ENCODE results near the gene PCDHB6. TPM values are rescaled to one million over a fixed set of nuclear protein-coding genes. Genes with fewer than 3 reads are reported as not detected.
A peak's percentile ranks its signal among the peaks of the same experiment; 100 is the strongest.
"Not testable (repeated sequence)": the region's sequence is repeated elsewhere in the genome, so short reads cannot be mapped to it uniquely, and the experiment has no call there.

The PCDHB6 gene
- total RNA-seq, 2 experiments from 2014 or later: not detected

GRCh38 chr5:141194332-141194731, 44.5 kb downstream of the PCDHB6 start:
- Mint-ChIP-seq H3K36me3 (ENCODE audit: low read depth) (peaks cover 12% of the 10 kb centered on the region), H3K27me3 (ENCODE audit: low read depth) (peaks cover 28% of the 10 kb centered on the region), H3K9me3 (peaks cover 27% of the 10 kb centered on the region)
- CTCF ChIA-PET; H3K4me3 Mint-ChIP-seq; H3K27ac Mint-ChIP-seq; intact Hi-C loops (cut with micrococcal nuclease); DNase-seq; H3K4me1 Mint-ChIP-seq (ENCODE audit: low read depth): not testable (repeated sequence)

DNA sequence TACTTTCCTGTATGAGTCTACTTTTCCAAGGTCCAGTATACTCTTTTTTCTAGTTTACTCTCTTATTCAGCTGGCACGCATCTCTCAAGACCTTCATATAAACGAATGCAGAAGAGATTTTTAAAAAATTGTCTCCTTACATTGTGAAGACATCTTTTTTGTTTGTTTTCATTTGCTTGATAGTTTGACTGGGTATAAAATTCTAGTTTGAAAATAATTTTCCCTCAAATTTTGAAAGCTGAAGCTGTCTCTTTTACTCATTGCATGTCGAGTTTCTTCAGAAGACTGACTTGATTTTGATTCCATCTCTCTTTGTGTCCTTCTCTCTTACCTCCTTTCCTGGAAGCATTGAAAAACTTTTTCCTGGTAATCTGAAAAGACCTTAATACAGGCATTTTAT, 46.5 kb downstream of the PCDHB6 start:
- intact Hi-C loops (cut with micrococcal nuclease): no loop called here
- CTCF ChIA-PET: interaction anchor here (0.6 to 2.8 kb wide), 3 partner anchors 10 to 316 kb away, joined by 3 to 12 read pairs (median 3); partner anchors contain the start of genes PCDHB9 and PCDHGA9
- Mint-ChIP-seq H3K9me3 (peaks cover 30% of the 10 kb centered on the region), H3K4me1 (ENCODE audit: low read depth) (peaks cover 1% of the 10 kb centered on the region), H3K36me3 (ENCODE audit: low read depth) (peaks cover 14% of the 10 kb centered on the region), H3K27ac (no peak overlapping the region), H3K27me3 (ENCODE audit: low read depth) (peaks cover 41% of the 10 kb centered on the region), H3K4me3 (no peak overlapping the region)
- DNase-seq: no peak

DNA sequence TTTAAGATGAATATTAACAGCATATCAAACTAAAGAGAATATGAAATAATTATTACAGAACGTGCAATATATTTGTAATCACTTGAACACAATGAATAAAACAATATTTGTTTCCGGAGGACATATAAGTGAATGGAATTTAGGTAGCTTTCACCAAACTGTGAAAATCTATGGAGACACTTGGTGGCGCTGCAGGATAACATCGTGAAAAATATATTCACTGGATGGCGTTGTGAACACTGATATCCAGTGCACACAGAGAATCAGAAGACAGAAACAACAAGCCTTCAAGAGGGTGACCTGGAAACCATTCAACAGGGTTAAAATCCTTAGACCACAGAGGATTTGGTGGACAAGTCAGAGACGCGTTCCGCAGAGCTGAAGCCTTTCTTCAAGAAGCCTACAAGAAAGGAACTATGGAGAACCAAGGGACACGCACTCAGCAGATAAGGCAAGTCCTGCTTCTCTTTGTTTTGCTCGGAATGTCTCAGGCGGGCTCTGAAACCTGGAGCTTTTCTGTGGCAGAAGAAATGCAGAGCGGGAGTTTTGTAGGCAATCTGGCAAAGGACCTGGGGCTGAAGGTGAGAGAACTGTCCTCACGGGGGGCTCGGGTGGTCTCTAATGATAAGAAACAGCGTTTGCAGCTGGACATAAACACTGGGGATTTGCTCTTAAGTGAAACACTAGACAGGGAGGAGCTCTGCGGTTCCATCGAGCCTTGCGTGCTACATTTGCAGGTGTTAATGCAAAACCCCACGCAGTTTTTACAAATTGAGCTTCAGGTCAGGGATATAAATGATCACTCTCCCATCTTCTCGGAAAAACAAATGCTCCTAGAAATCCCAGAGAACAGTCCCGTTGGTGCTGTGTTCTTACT, 49.7 kb downstream of the PCDHB6 start, which contains the start of gene PCDHB11:
TSS of gene PCDHB11 (plus strand) at position 269 of the 877 bp plus-strand sequence. CDS start at position 417, 148 bp downstream.
- Mint-ChIP-seq H3K27ac (no peak within 1 kb of the TSS), H3K36me3 (ENCODE audit: low read depth) (peaks cover 6% of the 10 kb centered on the region), H3K4me1 (ENCODE audit: low read depth) (peaks cover 1% of the 10 kb centered on the region), H3K9me3 (peaks cover 28% of the 10 kb centered on the region), H3K4me3 (no peak within 1 kb of the TSS), H3K27me3 (ENCODE audit: low read depth) (peaks cover 32% of the 10 kb centered on the region)
- intact Hi-C loops (cut with micrococcal nuclease): no loop called here
- CTCF ChIA-PET: interaction anchor here (0.6 to 1.1 kb wide), 2 partner anchors 14 to 148 kb away, joined by 3 to 4 read pairs; partner anchors contain the start of gene PCDHB13
- DNase-seq: peak; percentile 11

DNA sequence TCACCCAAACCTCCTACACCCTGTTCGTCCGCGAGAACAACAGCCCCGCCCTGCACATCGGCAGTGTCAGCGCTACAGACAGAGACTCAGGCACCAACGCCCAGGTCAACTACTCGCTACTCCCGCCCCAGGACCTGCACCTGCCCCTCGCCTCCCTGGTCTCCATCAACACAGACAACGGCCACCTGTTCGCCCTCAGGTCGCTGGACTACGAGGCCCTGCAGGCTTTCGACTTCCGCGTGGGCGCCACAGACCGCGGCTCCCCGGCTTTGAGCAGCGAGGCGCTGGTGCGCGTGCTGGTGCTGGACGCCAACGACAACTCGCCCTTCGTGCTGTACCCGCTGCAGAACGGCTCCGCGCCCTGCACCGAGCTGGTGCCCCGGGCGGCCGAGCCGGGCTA, 51.3 kb downstream of the PCDHB6 start:
- H3K36me3 Mint-ChIP-seq (ENCODE audit: low read depth); CTCF ChIA-PET; H3K4me3 Mint-ChIP-seq; H3K27ac Mint-ChIP-seq; DNase-seq; intact Hi-C loops (cut with micrococcal nuclease); H3K4me1 Mint-ChIP-seq (ENCODE audit: low read depth): not testable (repeated sequence)
- peaks cover 26% of the 10 kb centered on the region for H3K9me3 Mint-ChIP-seq
- H3K27me3 Mint-ChIP-seq (ENCODE audit: low read depth): peaks cover 32% of the 10 kb centered on the region

GRCh38 chr5:141201646-141202045, 51.8 kb downstream of the PCDHB6 start:
- H3K4me1 Mint-ChIP-seq (ENCODE audit: low read depth); H3K36me3 Mint-ChIP-seq (ENCODE audit: low read depth); H3K27ac Mint-ChIP-seq; intact Hi-C loops (cut with micrococcal nuclease); DNase-seq; H3K4me3 Mint-ChIP-seq: not testable (repeated sequence)
- Mint-ChIP-seq H3K27me3 (ENCODE audit: low read depth) (peaks cover 35% of the 10 kb centered on the region), H3K9me3 (peaks cover 21% of the 10 kb centered on the region)
- CTCF ChIA-PET: interaction anchor here (1.0 kb wide), 1 partner anchor 16 kb away, joined by 4 read pairs; no protein-coding TSS in a partner anchor

Other genes starting within 250 kb of the PCDHB6 start
- not detected for gene PCDHAC1, start 223.8 kb upstream of the PCDHB6 start, total RNA-seq
- gene PCDHAC2, start 183.6 kb upstream of the PCDHB6 start, total RNA-seq: not detected
- gene PCDHB1, start 98.7 kb upstream of the PCDHB6 start, total RNA-seq: not detected
- not detected for gene PCDHB2, start 55.4 kb upstream of the PCDHB6 start, total RNA-seq
- not detected for gene PCDHB3, start 49.6 kb upstream of the PCDHB6 start, total RNA-seq
- not detected for gene PCDHB4, start 28.2 kb upstream of the PCDHB6 start, total RNA-seq
- not detected for gene PCDHB5, start 14.9 kb upstream of the PCDHB6 start, total RNA-seq
- not detected for gene PCDHB7, start 22.6 kb downstream of the PCDHB6 start, total RNA-seq
- not detected for gene PCDHB8, start 27.7 kb downstream of the PCDHB6 start, total RNA-seq
- gene PCDHB16, start 32.3 kb downstream of the PCDHB6 start, total RNA-seq: not detected
- not detected for gene PCDHB9, start 37.1 kb downstream of the PCDHB6 start, total RNA-seq
- not detected for gene PCDHB10, start 42.3 kb downstream of the PCDHB6 start, total RNA-seq
- not detected for gene PCDHB11, start 49.6 kb downstream of the PCDHB6 start, total RNA-seq
- not detected for gene PCDHB12, start 58.7 kb downstream of the PCDHB6 start, total RNA-seq
- not detected for gene PCDHB13, start 63.9 kb downstream of the PCDHB6 start, total RNA-seq
- not detected for gene PCDHB14, start 73.3 kb downstream of the PCDHB6 start, total RNA-seq
- not detected for gene PCDHB15, start 95.3 kb downstream of the PCDHB6 start, total RNA-seq
- gene SLC25A2, start 154.0 kb downstream of the PCDHB6 start, total RNA-seq: not detected
- gene TAF7, start 170.7 kb downstream of the PCDHB6 start, total RNA-seq: 10 to 100 TPM; 57.0 to 57.9 TPM
- gene PCDHGA1, start 180.5 kb downstream of the PCDHB6 start, total RNA-seq: not detected
- not detected for gene PCDHGA2, start 188.7 kb downstream of the PCDHB6 start, total RNA-seq
- gene PCDHGA3, start 193.8 kb downstream of the PCDHB6 start, total RNA-seq: not detected
- gene PCDHGB1, start 200.0 kb downstream of the PCDHB6 start, total RNA-seq: not detected
- not detected for gene PCDHGA4, start 205.0 kb downstream of the PCDHB6 start, total RNA-seq
- not detected for gene PCDHGB2, start 209.9 kb downstream of the PCDHB6 start, total RNA-seq
- gene PCDHGA5, start 214.1 kb downstream of the PCDHB6 start, total RNA-seq: under 1 TPM in 1 of 2 experiments, not detected in 1; 0.05 TPM
- under 1 TPM in 1 of 2 experiments, not detected in 1; 0.07 TPM for gene PCDHGB3, start 220.2 kb downstream of the PCDHB6 start, total RNA-seq
- gene PCDHGA6, start 223.8 kb downstream of the PCDHB6 start, total RNA-seq: under 1 TPM; 0.05 to 0.07 TPM
- not detected for gene PCDHGA7, start 232.7 kb downstream of the PCDHB6 start, total RNA-seq
- not detected for gene PCDHGB4, start 237.6 kb downstream of the PCDHB6 start, total RNA-seq
- gene PCDHGA8, start 242.6 kb downstream of the PCDHB6 start, total RNA-seq: not detected
- gene PCDHGB5, start 247.9 kb downstream of the PCDHB6 start, total RNA-seq: under 1 TPM in 1 of 2 experiments, not detected in 1; 0.12 TPM